Epithelial cell of esophagus (primary cell): ENCODE measurements around the gene ABHD12.

Experiments used
- DNase-seq: peaks from one replicate; pipeline ENCODE4 v3.0.0; 2010; ENCODE audit warnings: low read depth
- H3K4me3 ChIP-seq: 2 replicates; pipeline ENCODE4 v1.5.1; 2011; ENCODE audit warnings: mild to moderate bottlenecking, low read length, control low read depth
- TF ChIP-seq, protein P1 (sequence below): IDR thresholded peaks from 2 replicates; pipeline ENCODE4 v1.5.1; 2011; ENCODE audit warnings: low read depth, mild to moderate bottlenecking, low read length, control low read depth, inconsistent platforms; ENCODE audit not compliant: insufficient read depth; ENCODE audit errors: missing control alignments

The ABHD12 gene

GRCh38 chr20:25398376-25399036 is 7.9 kb upstream of the ABHD12 start:
- H3K4me3 ChIP-seq, result no peak overlapping the region
- TF ChIP-seq, protein P1, sequence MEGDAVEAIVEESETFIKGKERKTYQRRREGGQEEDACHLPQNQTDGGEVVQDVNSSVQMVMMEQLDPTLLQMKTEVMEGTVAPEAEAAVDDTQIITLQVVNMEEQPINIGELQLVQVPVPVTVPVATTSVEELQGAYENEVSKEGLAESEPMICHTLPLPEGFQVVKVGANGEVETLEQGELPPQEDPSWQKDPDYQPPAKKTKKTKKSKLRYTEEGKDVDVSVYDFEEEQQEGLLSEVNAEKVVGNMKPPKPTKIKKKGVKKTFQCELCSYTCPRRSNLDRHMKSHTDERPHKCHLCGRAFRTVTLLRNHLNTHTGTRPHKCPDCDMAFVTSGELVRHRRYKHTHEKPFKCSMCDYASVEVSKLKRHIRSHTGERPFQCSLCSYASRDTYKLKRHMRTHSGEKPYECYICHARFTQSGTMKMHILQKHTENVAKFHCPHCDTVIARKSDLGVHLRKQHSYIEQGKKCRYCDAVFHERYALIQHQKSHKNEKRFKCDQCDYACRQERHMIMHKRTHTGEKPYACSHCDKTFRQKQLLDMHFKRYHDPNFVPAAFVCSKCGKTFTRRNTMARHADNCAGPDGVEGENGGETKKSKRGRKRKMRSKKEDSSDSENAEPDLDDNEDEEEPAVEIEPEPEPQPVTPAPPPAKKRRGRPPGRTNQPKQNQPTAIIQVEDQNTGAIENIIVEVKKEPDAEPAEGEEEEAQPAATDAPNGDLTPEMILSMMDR, result no peak
- DNase-seq, result no peak

- no peak overlapping the region for H3K4me3 ChIP-seq
- peak; percentile 72 for DNase-seq
- TF ChIP-seq, protein P1, result no peak
These were observed 7.2 kb upstream of the ABHD12 start for GRCh38 chr20:25397821-25398220.

- no peak for DNase-seq
- H3K4me3 ChIP-seq, result no peak overlapping the region
- TF ChIP-seq, protein P1, result no peak
These were observed 6.5 kb upstream of the ABHD12 start for GRCh38 chr20:25397096-25397495.

- TF ChIP-seq, protein P1, result no peak
- no peak for DNase-seq
- H3K4me3 ChIP-seq, result no peak overlapping the region
These were observed 4.4 kb upstream of the ABHD12 start for GRCh38 chr20:25394996-25395395.

- TF ChIP-seq, protein P1, result no peak
- no peak for DNase-seq
- H3K4me3 ChIP-seq, result no peak overlapping the region
These were observed 3.6 kb upstream of the ABHD12 start for GRCh38 chr20:25394276-25394675.

- H3K4me3 ChIP-seq, result peak overlapping the region; percentile 73
- TF ChIP-seq, protein P1, result no peak
- no peak for DNase-seq
These were observed 637 bp downstream of the ABHD12 start for GRCh38 chr20:25389858-25390537.

DNA sequence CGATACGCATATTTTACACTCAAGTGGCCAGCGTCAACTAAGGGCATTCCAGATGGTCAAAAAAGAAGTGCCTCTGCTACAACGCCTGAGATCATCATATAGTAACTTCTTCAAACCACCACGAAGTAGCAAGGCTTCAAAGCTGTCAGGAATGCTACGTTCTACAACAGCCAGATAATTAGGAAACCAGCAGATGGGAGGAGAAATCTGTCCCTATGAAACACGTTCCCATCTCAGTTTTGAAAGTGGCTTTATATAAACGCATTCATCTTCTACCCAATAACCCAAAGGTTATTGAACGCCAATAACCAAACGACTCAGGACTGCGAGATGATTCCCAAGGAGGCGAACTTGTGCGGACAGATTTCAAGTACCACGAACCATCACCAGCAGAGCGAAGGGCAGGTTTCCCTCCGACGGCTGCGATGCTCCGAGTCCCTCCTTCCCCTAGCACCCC is 1.2 kb downstream of the ABHD12 start:
- peak; percentile 38 for DNase-seq
- TF ChIP-seq, protein P1, result no peak
- H3K4me3 ChIP-seq, result peak overlapping the region; percentile 73
